Measurements from ENCODE around the gene CCSER1.
"Not testable (repeated sequence)": the region's sequence is repeated elsewhere in the genome, so short reads cannot be mapped to it uniquely, and the experiment has no call there.

The CCSER1 gene

GRCh38 chr4:91373546-91373945, 1246.4 kb downstream of the CCSER1 start:
- no peak for DNase-seq (ENCODE audit: low spot score)

GRCh38 chr4:91405431-91405830, 1278.2 kb downstream of the CCSER1 start:
- DNase-seq (ENCODE audit: low spot score) = not testable (repeated sequence)

GRCh38 chr4:91422011-91422410, 1294.8 kb downstream of the CCSER1 start:
- DNase-seq (ENCODE audit: low spot score) = no peak

- no peak for DNase-seq (ENCODE audit: low spot score)
Observed at GRCh38 chr4:91426725-91427124, 1299.5 kb downstream of the CCSER1 start.

GRCh38 chr4:91427171-91427570, 1300.0 kb downstream of the CCSER1 start:
- DNase-seq (ENCODE audit: low spot score) = no peak

GRCh38 chr4:91434631-91435030, 1307.4 kb downstream of the CCSER1 start:
- no peak for DNase-seq (ENCODE audit: low spot score)

- no peak for DNase-seq (ENCODE audit: low spot score)
Observed at GRCh38 chr4:91436556-91436955, 1309.4 kb downstream of the CCSER1 start.

GRCh38 chr4:91447168-91447567, 1320.0 kb downstream of the CCSER1 start:
- DNase-seq (ENCODE audit: low spot score) = no peak

- DNase-seq (ENCODE audit: low spot score) = no peak
Observed at GRCh38 chr4:91448668-91449330, 1321.6 kb downstream of the CCSER1 start.

- DNase-seq (ENCODE audit: low spot score) = no peak
Observed at GRCh38 chr4:91454111-91454510, 1326.9 kb downstream of the CCSER1 start.

GRCh38 chr4:91462566-91462965, 1335.4 kb downstream of the CCSER1 start:
- not testable (repeated sequence) for DNase-seq (ENCODE audit: low spot score)

- DNase-seq (ENCODE audit: low spot score) = no peak
Observed at GRCh38 chr4:91470671-91471070, 1343.5 kb downstream of the CCSER1 start.

GRCh38 chr4:91471280-91471679, 1344.1 kb downstream of the CCSER1 start:
- no peak for DNase-seq (ENCODE audit: low spot score)

- no peak for DNase-seq (ENCODE audit: low spot score)
Observed at GRCh38 chr4:91472046-91472445, 1344.9 kb downstream of the CCSER1 start.

GRCh38 chr4:91485415-91485814, 1358.2 kb downstream of the CCSER1 start:
- DNase-seq (ENCODE audit: low spot score) = no peak

GRCh38 chr4:91488946-91489345, 1361.8 kb downstream of the CCSER1 start:
- no peak for DNase-seq (ENCODE audit: low spot score)

- no peak for DNase-seq (ENCODE audit: low spot score)
Observed at GRCh38 chr4:91497892-91498291, 1370.7 kb downstream of the CCSER1 start.

- DNase-seq (ENCODE audit: low spot score) = no peak
Observed at GRCh38 chr4:91502365-91502764, 1375.2 kb downstream of the CCSER1 start.

- no peak for DNase-seq (ENCODE audit: low spot score)
Observed at GRCh38 chr4:91513326-91513725, 1386.1 kb downstream of the CCSER1 start.

GRCh38 chr4:91519155-91519554, 1392.0 kb downstream of the CCSER1 start:
- DNase-seq (ENCODE audit: low spot score) = no peak

- DNase-seq (ENCODE audit: low spot score) = peak; percentile 9
Observed at GRCh38 chr4:91525621-91526020, 1398.4 kb downstream of the CCSER1 start.

- no peak for DNase-seq (ENCODE audit: low spot score)
Observed at GRCh38 chr4:91527056-91527455, 1399.9 kb downstream of the CCSER1 start.

GRCh38 chr4:91567594-91567993, 1440.4 kb downstream of the CCSER1 start:
- no peak for DNase-seq (ENCODE audit: low spot score)

- no peak for DNase-seq (ENCODE audit: low spot score)
Observed at GRCh38 chr4:91577864-91578263, 1450.7 kb downstream of the CCSER1 start.

Measured in LoVo (cell line).